ENCODE measurements around the gene CASKIN1.

Gene CASKIN1

GRCh38 chr16:2208308-2208707 is 11.9 kb upstream of the CASKIN1 start:
- Histone ChIP-seq H3K4me3 (replicated peaks; ENCODE audit: insufficient read depth, low read length) (no peak overlapping the region), H3K27me3 (ENCODE audit: insufficient read depth, poor library complexity, severe bottlenecking) (no peaks in the 10 kb centered on the region), H3K27ac (replicated peaks) (no peak overlapping the region)
- TF ChIP-seq, protein P1, sequence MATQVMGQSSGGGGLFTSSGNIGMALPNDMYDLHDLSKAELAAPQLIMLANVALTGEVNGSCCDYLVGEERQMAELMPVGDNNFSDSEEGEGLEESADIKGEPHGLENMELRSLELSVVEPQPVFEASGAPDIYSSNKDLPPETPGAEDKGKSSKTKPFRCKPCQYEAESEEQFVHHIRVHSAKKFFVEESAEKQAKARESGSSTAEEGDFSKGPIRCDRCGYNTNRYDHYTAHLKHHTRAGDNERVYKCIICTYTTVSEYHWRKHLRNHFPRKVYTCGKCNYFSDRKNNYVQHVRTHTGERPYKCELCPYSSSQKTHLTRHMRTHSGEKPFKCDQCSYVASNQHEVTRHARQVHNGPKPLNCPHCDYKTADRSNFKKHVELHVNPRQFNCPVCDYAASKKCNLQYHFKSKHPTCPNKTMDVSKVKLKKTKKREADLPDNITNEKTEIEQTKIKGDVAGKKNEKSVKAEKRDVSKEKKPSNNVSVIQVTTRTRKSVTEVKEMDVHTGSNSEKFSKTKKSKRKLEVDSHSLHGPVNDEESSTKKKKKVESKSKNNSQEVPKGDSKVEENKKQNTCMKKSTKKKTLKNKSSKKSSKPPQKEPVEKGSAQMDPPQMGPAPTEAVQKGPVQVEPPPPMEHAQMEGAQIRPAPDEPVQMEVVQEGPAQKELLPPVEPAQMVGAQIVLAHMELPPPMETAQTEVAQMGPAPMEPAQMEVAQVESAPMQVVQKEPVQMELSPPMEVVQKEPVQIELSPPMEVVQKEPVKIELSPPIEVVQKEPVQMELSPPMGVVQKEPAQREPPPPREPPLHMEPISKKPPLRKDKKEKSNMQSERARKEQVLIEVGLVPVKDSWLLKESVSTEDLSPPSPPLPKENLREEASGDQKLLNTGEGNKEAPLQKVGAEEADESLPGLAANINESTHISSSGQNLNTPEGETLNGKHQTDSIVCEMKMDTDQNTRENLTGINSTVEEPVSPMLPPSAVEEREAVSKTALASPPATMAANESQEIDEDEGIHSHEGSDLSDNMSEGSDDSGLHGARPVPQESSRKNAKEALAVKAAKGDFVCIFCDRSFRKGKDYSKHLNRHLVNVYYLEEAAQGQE (IDR thresholded peaks at IDR 0.05; ENCODE audit: insufficient replicate concordance, low read depth) = no peak
- TF ChIP-seq POLR2AphosphoS5 (IDR thresholded peaks at IDR 0.05; ENCODE audit: low read depth) (no peak), GABPA (IDR thresholded peaks at IDR 0.05; ENCODE audit: low read depth) (no peak), SPI1 (IDR thresholded peaks at IDR 0.05; ENCODE audit: borderline replicate concordance, low read depth) (no peak)
- TF ChIP-seq, protein P2, sequence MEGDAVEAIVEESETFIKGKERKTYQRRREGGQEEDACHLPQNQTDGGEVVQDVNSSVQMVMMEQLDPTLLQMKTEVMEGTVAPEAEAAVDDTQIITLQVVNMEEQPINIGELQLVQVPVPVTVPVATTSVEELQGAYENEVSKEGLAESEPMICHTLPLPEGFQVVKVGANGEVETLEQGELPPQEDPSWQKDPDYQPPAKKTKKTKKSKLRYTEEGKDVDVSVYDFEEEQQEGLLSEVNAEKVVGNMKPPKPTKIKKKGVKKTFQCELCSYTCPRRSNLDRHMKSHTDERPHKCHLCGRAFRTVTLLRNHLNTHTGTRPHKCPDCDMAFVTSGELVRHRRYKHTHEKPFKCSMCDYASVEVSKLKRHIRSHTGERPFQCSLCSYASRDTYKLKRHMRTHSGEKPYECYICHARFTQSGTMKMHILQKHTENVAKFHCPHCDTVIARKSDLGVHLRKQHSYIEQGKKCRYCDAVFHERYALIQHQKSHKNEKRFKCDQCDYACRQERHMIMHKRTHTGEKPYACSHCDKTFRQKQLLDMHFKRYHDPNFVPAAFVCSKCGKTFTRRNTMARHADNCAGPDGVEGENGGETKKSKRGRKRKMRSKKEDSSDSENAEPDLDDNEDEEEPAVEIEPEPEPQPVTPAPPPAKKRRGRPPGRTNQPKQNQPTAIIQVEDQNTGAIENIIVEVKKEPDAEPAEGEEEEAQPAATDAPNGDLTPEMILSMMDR (IDR thresholded peaks at IDR 0.05; ENCODE audit: insufficient read depth, low read length) = no peak
- no peak for DNase-seq (ENCODE audit: low read depth in 1 of 2, low spot score in 1 of 2)

- TF ChIP-seq SPI1 (IDR thresholded peaks at IDR 0.05; ENCODE audit: borderline replicate concordance, low read depth) = no peak
- no peak for TF ChIP-seq GABPA (IDR thresholded peaks at IDR 0.05; ENCODE audit: low read depth)
- TF ChIP-seq, protein P2 (IDR thresholded peaks at IDR 0.05; ENCODE audit: insufficient read depth, low read length) = no peak
- TF ChIP-seq, protein P1 (IDR thresholded peaks at IDR 0.05; ENCODE audit: insufficient replicate concordance, low read depth) = no peak
- TF ChIP-seq POLR2AphosphoS5 (IDR thresholded peaks at IDR 0.05; ENCODE audit: low read depth) = no peak
- H3K27ac ChIP-seq (replicated peaks) = no peak overlapping the region
- H3K27me3 ChIP-seq (ENCODE audit: insufficient read depth, poor library complexity, severe bottlenecking) = no peaks in the 10 kb centered on the region
- DNase-seq (ENCODE audit: low read depth in 1 of 2, low spot score in 1 of 2) = no peak
- H3K4me3 ChIP-seq (replicated peaks; ENCODE audit: insufficient read depth, low read length) = no peak overlapping the region
Observed at GRCh38 chr16:2207872-2208271, 11.5 kb upstream of the CASKIN1 start.

- H3K4me3 ChIP-seq (replicated peaks; ENCODE audit: insufficient read depth, low read length) = peak overlapping the region; percentile 80
- peak; percentile 77 to 80 for DNase-seq (ENCODE audit: low read depth in 1 of 2, low spot score in 1 of 2)
Observed at GRCh38 chr16:2206780-2207433, 10.5 kb upstream of the CASKIN1 start.

More at GRCh38 chr16:2206780-2207433, 10.5 kb upstream of the CASKIN1 start:
- H3K27me3 ChIP-seq (ENCODE audit: insufficient read depth, poor library complexity, severe bottlenecking) = no peaks in the 10 kb centered on the region
- H3K27ac ChIP-seq (replicated peaks) = peak overlapping the region; percentile 97
- TF ChIP-seq, protein P1 (IDR thresholded peaks at IDR 0.05; ENCODE audit: insufficient replicate concordance, low read depth) = no peak
- TF ChIP-seq SPI1 (IDR thresholded peaks at IDR 0.05; ENCODE audit: borderline replicate concordance, low read depth) = no peak
- TF ChIP-seq, protein P2 (IDR thresholded peaks at IDR 0.05; ENCODE audit: insufficient read depth, low read length) = no peak
- 0 out of 2 replicates have a peak, but pooled peaks have one; percentile 16 for TF ChIP-seq POLR2AphosphoS5 (IDR thresholded peaks at IDR 0.05; ENCODE audit: low read depth)
- TF ChIP-seq GABPA (IDR thresholded peaks at IDR 0.05; ENCODE audit: low read depth) = no peak
